OCI-LY7 (cell line): ENCODE measurements around the gene KCNA1.

Source experiments
- CTCF ChIP-seq: fragments of 200-600 bp; sonication (generic); conservative IDR thresholded peaks from 2 replicates; pipeline ENCODE4 v1.5.1; 2014; ENCODE audit warnings: mild to moderate bottlenecking, antibody characterized with exemption, low read length, moderate library complexity, mixed read lengths
- EZH2phosphoT487 ChIP-seq: fragments of 200-600 bp; sonication (generic); IDR thresholded peaks from 2 replicates; pipeline ENCODE4 v1.6.1; 2018; ENCODE audit warnings: low read depth, borderline replicate concordance, mild to moderate bottlenecking, mixed run types, antibody characterized with exemption, low read length, moderate library complexity, mixed read lengths

DNA sequence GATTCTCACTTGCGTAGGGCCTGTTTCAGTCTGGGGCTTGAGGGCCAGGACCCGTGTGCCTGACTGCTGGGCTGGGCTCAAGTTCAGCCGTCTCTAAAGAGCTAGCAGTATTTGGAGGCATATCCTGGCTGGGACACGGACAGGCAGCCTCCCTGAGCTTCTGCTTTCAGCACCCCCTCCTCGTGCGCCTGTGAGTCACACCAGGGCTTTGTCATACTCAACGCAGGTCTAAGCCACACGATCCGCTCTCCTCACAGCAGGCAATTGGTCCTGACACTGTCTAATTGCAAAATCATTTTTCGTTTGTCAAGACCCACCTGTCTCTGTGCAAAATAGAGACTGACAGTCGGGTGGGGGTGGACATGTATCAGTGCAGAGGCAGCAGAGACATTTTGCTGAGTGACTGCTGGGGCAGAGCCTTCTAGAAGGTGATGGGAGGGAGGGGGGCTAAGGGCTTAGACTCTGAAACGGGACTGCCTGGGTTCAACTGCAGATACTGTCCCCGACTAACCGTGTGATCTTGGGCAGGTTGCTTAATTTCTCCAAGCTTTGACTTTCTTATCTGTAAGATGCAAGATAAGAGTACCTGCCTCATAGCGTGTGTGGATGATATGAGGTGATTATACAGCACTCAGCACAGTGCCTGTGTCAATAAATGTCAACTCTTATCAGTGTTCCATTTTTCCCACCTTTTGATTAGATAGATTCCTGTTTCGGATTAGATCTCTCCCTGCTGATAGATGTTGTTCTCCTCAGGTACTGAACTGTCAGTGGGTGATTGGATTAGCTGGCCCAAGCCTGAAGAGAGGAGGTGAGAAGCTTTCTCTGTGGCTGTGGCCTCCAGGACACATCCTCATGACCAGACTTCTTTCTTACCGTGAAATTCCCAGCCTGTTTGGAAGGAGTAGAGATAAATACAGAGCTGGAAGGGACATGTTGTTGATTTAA is 53.1 kb downstream of the KCNA1 start:
- TF ChIP-seq CTCF, result no peak
- no peak for TF ChIP-seq EZH2phosphoT487
